ENCODE measurements around the gene C19orf44. TPM values are rescaled to one million over a fixed set of nuclear protein-coding genes. Genes with fewer than 3 reads are reported as not detected.

C19orf44 gene
- total and polyA plus RNA-seq, 2 of the 4 experiments (the other 2 are of a cell fraction): 1.4 to 3.8 TPM

- no peaks in the 10 kb centered on the region for H3K27me3 ChIP-seq (ENCODE audit: control insufficient read depth, insufficient read depth, low read length)
- no peak overlapping the region for H3K27ac ChIP-seq (ENCODE audit: insufficient read depth, low read length)
- no peak overlapping the region for H2BK15ac ChIP-seq (ENCODE audit: low read depth, low read length)
- H3K14ac ChIP-seq (replicated peaks; ENCODE audit: low read depth, low read length): no peak overlapping the region
- TF ChIP-seq CHD1 (IDR thresholded peaks at IDR 0.05; ENCODE audit: low read depth, low read length): no peak
- TF ChIP-seq FOS (IDR thresholded peaks at IDR 0.05; ENCODE audit: low read depth, low read length): no peak
- no peak overlapping the region for H2BK20ac ChIP-seq (ENCODE audit: low read depth, low read length)
- no peak overlapping the region for H3K23ac ChIP-seq (ENCODE audit: low read depth, low read length)
- H2AK5ac ChIP-seq (ENCODE audit: low read depth, low read length): no peak overlapping the region
- in situ Hi-C loops (cut with MboI; ENCODE audit: low sequenced_read_pairs): no loop called here
- no peak overlapping the region for H3K4me2 ChIP-seq (ENCODE audit: low read depth, low read length)
- no peak overlapping the region for H4K5ac ChIP-seq (ENCODE audit: low read depth, low read length)
- ATAC-seq (ENCODE audit: low read depth) (no peak), DNase-seq (no peak)
- H2AK9ac ChIP-seq (replicated peaks; ENCODE audit: low read depth, low read length, poor library complexity): no peak overlapping the region
- peaks cover 5% of the 10 kb centered on the region; the same call in 1 of the 2 replicates for H3K4me1 ChIP-seq (ENCODE audit: control insufficient read depth, insufficient read depth, low read length)
- no peaks in the 10 kb centered on the region for H3K9me3 ChIP-seq (ENCODE audit: control insufficient read depth, insufficient read depth, low read length)
- no peak overlapping the region for H3K56ac ChIP-seq (ENCODE audit: extremely low read depth, insufficient read depth, low read length)
- no peak overlapping the region for H3K9ac ChIP-seq (ENCODE audit: low read depth, low read length)
- intact Hi-C loops (cut with micrococcal nuclease): no loop called here
- dilution Hi-C loops (cut with HindIII; ENCODE audit: low sequenced_read_pairs, unreplicated experiment): no loop called here
- no peak overlapping the region for H2AFZ ChIP-seq (replicated peaks; ENCODE audit: low read length, poor library complexity)
- H4K8ac ChIP-seq (ENCODE audit: low read depth in 2 of 2, low read length in 2 of 2): no peak overlapping the region
- no peak overlapping the region for H3K4ac ChIP-seq (ENCODE audit: low read depth, low read length)
- H3K79me1 ChIP-seq (ENCODE audit: low read depth in 1 of 2, low read length in 2 of 2): no peaks in the 10 kb centered on the region
- no CpG with 5 or more reads among the region's 5 CpGs for WGBS, 2 experiments (ENCODE audit: extremely low coverage in 2 of 2, insufficient read length in 1 of 2)
- H3K18ac ChIP-seq (ENCODE audit: low read depth, low read length): no peak overlapping the region
- peaks cover 40% of the 10 kb centered on the region for H3K36me3 ChIP-seq (ENCODE audit: control insufficient read depth, insufficient read depth, low read length)
- H4K20me1 ChIP-seq (ENCODE audit: insufficient read depth, low read length): no peaks in the 10 kb centered on the region
- ChIA-PET CTCF (no interaction called here), POLR2A (ENCODE audit: unreplicated experiment) (no interaction called here)
- H4K91ac ChIP-seq (ENCODE audit: insufficient read depth, low read depth, low read length): no peak overlapping the region
- no peak overlapping the region for H2BK5ac ChIP-seq (ENCODE audit: low read depth, low read length, poor library complexity, severe bottlenecking)
- no peaks in the 10 kb centered on the region for H3K9me1 ChIP-seq (ENCODE audit: insufficient read depth, low read length)
- no peak overlapping the region for H3K4me3 ChIP-seq (ENCODE audit: insufficient read depth, low read depth, low read length)
- no TSS peak for BruUV-seq (replicated peaks)
- H2BK120ac ChIP-seq (ENCODE audit: low read depth, low read length): no peak overlapping the region
These were observed 12.4 kb downstream of the C19orf44 start for GRCh38 chr19:16508546-16508945.

Measured in IMR-90 (cell line).